SK-N-SH (cell line): ENCODE results near the gene LANCL2. TPM values are rescaled to one million over a fixed set of nuclear protein-coding genes. Genes with fewer than 3 reads are reported as not detected.
A peak's percentile ranks its signal among the peaks of the same experiment; 100 is the strongest.

ENCODE experiments used
- CTCF ChIA-PET: fragments of 300-600, 350-600 bp; formaldehyde crosslinking; extraction: SDS; loops from one replicate; lab custom pipeline; 2021; lab: Yijun Ruan, JAX
- POLR2A ChIA-PET: fragments of 350-600 bp; sonication (Branson Sonifier 250); formaldehyde crosslinking; extraction: SDS; loops from one replicate; lab custom pipeline; 2020; ENCODE audit warnings: antibody characterized with exemption, inconsistent platforms; lab: Yijun Ruan, JAX
- DNase-seq: peaks from one replicate; pipeline ENCODE4 v3.0.0; 2012
- H2AFZ ChIP-seq: fragments of 200-600 bp; sonication (generic); 2 replicates; pipeline ENCODE4 v1.8.1; 2016; ENCODE audit warnings: antibody characterized with exemption, mild to moderate bottlenecking, low read depth
- H3F3A ChIP-seq: fragments of 200-600 bp; sonication (generic); replicated peaks from 2 replicates; pipeline ENCODE3; 2016; ENCODE audit warnings: antibody characterized with exemption, mild to moderate bottlenecking; ENCODE audit not compliant: insufficient read depth
- H3K27ac ChIP-seq, 2 experiments: fragments of 200-500 bp in 1 of 2; fragments of 200-600 bp in 1 of 2; sonication (Bioruptor generic) in 1 of 2; sonication (generic), shearing (Covaris generic) in 1 of 2; 2 replicates each; pipeline versions ENCODE4 v1.5.1 to v1.6.1; 2014 to 2016; ENCODE audit warnings: low read depth in 2 of 2, inconsistent platforms in 1 of 2, low read length in 1 of 2, mild to moderate bottlenecking in 1 of 2, mixed read lengths in 1 of 2
- H3K27me3 ChIP-seq: fragments of 200-600 bp; sonication (generic), shearing (Covaris generic); 2 replicates; pipeline ENCODE4 v1.6.1; 2016; ENCODE audit warnings: mixed run types; ENCODE audit not compliant: insufficient read depth
- H3K36me3 ChIP-seq, 2 experiments: fragments of 200-500 bp in 1 of 2; fragments of 200-600 bp in 1 of 2; sonication (Bioruptor generic) in 1 of 2; sonication (generic) in 1 of 2; replicated peaks in 1 of 2; 2 replicates each; pipeline versions ENCODE3 to v1.5.1; 2014 to 2016; ENCODE audit warnings: low read length in 1 of 2, mild to moderate bottlenecking in 1 of 2; ENCODE audit not compliant: insufficient read depth in 2 of 2, control insufficient read depth in 1 of 2
- H3K4me1 ChIP-seq, 2 experiments: fragments of 200-500 bp in 1 of 2; fragments of 200-600 bp in 1 of 2; sonication (Bioruptor generic) in 1 of 2; sonication (generic), shearing (Covaris generic) in 1 of 2; 2 replicates each; pipeline versions ENCODE4 v1.5.1 to v1.6.1; 2014 to 2016; ENCODE audit warnings: low read depth in 1 of 2, low read length in 1 of 2, mixed run types in 1 of 2; ENCODE audit not compliant: insufficient read depth in 2 of 2, control insufficient read depth in 1 of 2
- H3K4me2 ChIP-seq: fragments of 200-600 bp; sonication (generic), shearing (Covaris generic); 2 replicates; pipeline ENCODE4 v1.6.1; 2017; ENCODE audit warnings: mixed run types
- H3K4me3 ChIP-seq, 2 experiments: fragments of 200-500 bp in 1 of 2; fragments of 200-600 bp in 1 of 2; sonication (Bioruptor generic) in 1 of 2; sonication (generic), shearing (Covaris generic) in 1 of 2; 2 replicates each; pipeline versions ENCODE4 v1.5.1 to v1.8.1; 2014 to 2016; ENCODE audit warnings: low read depth in 2 of 2, inconsistent platforms in 1 of 2, low read length in 1 of 2, mild to moderate bottlenecking in 1 of 2, mixed read lengths in 1 of 2, moderate library complexity in 1 of 2
- H3K79me2 ChIP-seq: fragments of 200-600 bp; sonication (generic); 2 replicates; pipeline ENCODE4 v1.8.1; 2017; ENCODE audit warnings: mild to moderate bottlenecking; ENCODE audit not compliant: insufficient read depth
- H3K9ac ChIP-seq: fragments of 200-600 bp; sonication (generic); 2 replicates; pipeline ENCODE4 v1.6.1; 2017; ENCODE audit warnings: mixed run types
- H3K9me2 ChIP-seq: fragments of 200-600 bp; sonication (generic); 2 replicates; pipeline ENCODE4 v1.6.1; 2017; ENCODE audit warnings: mixed run types
- H3K9me3 ChIP-seq: fragments of 200-600 bp; sonication (generic); 2 replicates; pipeline ENCODE4 v1.6.1; 2017; ENCODE audit warnings: mixed run types, mild to moderate bottlenecking, moderate library complexity
- H4K20me1 ChIP-seq: fragments of 200-600 bp; sonication (generic); 2 replicates; pipeline ENCODE4 v1.6.1; 2017; ENCODE audit warnings: mild to moderate bottlenecking, mixed run types; ENCODE audit not compliant: insufficient read depth
- CTCF ChIP-seq: fragments of 200-600 bp; sonication (generic); IDR thresholded peaks from 2 replicates; pipeline ENCODE4 v1.6.1; 2017; ENCODE audit warnings: antibody characterized with exemption, mild to moderate bottlenecking, moderate library complexity
- ELF1 ChIP-seq: IDR thresholded peaks from 2 replicates; pipeline ENCODE4 v1.4.0; 2012
- EP300 ChIP-seq, 2 experiments: IDR thresholded peaks; 2 replicates each; pipeline versions ENCODE4 v1.4.0 to v1.6.1; 2012; ENCODE audit warnings: borderline replicate concordance in 1 of 2, low read depth in 1 of 2, low read length in 1 of 2
- FOSL2 ChIP-seq: IDR thresholded peaks from 2 replicates; pipeline ENCODE4 v1.4.0; 2012; ENCODE audit warnings: low read depth, mild to moderate bottlenecking, moderate library complexity, borderline replicate concordance
- FOXM1 ChIP-seq: IDR thresholded peaks from 2 replicates; pipeline ENCODE4 v1.4.0; 2012; ENCODE audit warnings: low read depth, mild to moderate bottlenecking
- GATA2 ChIP-seq: sonication (generic); formaldehyde crosslinking; IDR thresholded peaks from 2 replicates; pipeline ENCODE4 v1.5.0; 2020; ENCODE audit warnings: mild to moderate bottlenecking, missing genetic modification reagents
- MEF2A ChIP-seq: IDR thresholded peaks from 2 replicates; pipeline ENCODE4 v1.4.0; 2012; ENCODE audit warnings: low read depth, borderline replicate concordance
- MXI1 ChIP-seq: IDR thresholded peaks from 2 replicates; pipeline ENCODE4 v1.6.1; 2012; ENCODE audit warnings: mild to moderate bottlenecking, low read depth, low read length, improper control_type of control experiment
- NFIC ChIP-seq: IDR thresholded peaks from 2 replicates; pipeline ENCODE4 v1.4.0; 2012; ENCODE audit warnings: borderline replicate concordance
- NRF1 ChIP-seq: IDR thresholded peaks from 2 replicates; pipeline ENCODE4 v1.6.1; 2012; ENCODE audit warnings: low read depth, mild to moderate bottlenecking, low read length
- POLR2AphosphoS5 ChIP-seq: IDR thresholded peaks from 2 replicates; pipeline ENCODE4 v1.6.1; 2012; ENCODE audit warnings: low read depth, low read length
- RCOR1 ChIP-seq: fragments of 150-350 bp; IDR thresholded peaks from 2 replicates; pipeline ENCODE4 v1.6.1; 2017; ENCODE audit warnings: antibody characterized with exemption, low read length
- REST ChIP-seq: IDR thresholded peaks from 2 replicates; pipeline ENCODE4 v1.6.1; 2012; ENCODE audit warnings: mild to moderate bottlenecking, low read depth, low read length, moderate library complexity
- RFX5 ChIP-seq: IDR thresholded peaks from 2 replicates; pipeline ENCODE4 v1.6.1; 2012; ENCODE audit warnings: mild to moderate bottlenecking, improper control_type of control experiment, low read length
- SIN3A ChIP-seq: IDR thresholded peaks from 2 replicates; pipeline ENCODE4 v1.6.1; 2012; ENCODE audit warnings: low read depth, mild to moderate bottlenecking, low read length, moderate library complexity, borderline replicate concordance
- TCF12 ChIP-seq: IDR thresholded peaks from 2 replicates; pipeline ENCODE4 v1.4.0; 2012
- USF2 ChIP-seq: fragments of 150-350 bp; IDR thresholded peaks from 2 replicates; pipeline ENCODE4 v1.6.1; 2017; ENCODE audit warnings: antibody characterized with exemption, low read length, low read depth, borderline replicate concordance
- WGBS: methylation state at CpG from one replicate; pipeline ENCODE4 v1.1.6; 2017; ENCODE audit warnings: low lambda C conversion rate; 5-methylcytosine and 5-hydroxymethylcytosine counted together
- polyA plus RNA-seq, 3 experiments: library from polyadenylated mRNA; depleted of rRNA; stranded (reverse); fragments of >200 nt; gene quantifications; 2 replicates each; pipeline ENCODE4 v1.2.3, GENCODE V29; 2012

The LANCL2 gene
- polyA plus RNA-seq, 1 of the 3 experiments (the other 2 are of a cell fraction), result 36.7 TPM

- TF ChIP-seq FOSL2, result no peak
- no peak for TF ChIP-seq MEF2A
- TF ChIP-seq TCF12, result no peak
- TF ChIP-seq GATA2 (CRISPR knock-in tag), result no peak
- peak; percentile 67 for TF ChIP-seq CTCF
- TF ChIP-seq SIN3A, result no peak
- TF ChIP-seq USF2, result no peak
- TF ChIP-seq NRF1, result no peak
Measured at GRCh38 chr7:55432939-55433784, 68.0 kb downstream of the LANCL2 start (continued).

GRCh38 chr7:55435466-55435865 is 70.3 kb downstream of the LANCL2 start:
- Histone ChIP-seq H3K36me3 (peaks cover 0 to 16% of the 10 kb centered on the region in 2 experiments), H3K9me2 (no peaks in the 10 kb centered on the region), H3K79me2 (no peaks in the 10 kb centered on the region), H3K27me3 (no peaks in the 10 kb centered on the region), H4K20me1 (no peaks in the 10 kb centered on the region), H3K4me3 (no peak overlapping the region), H3F3A (no peaks in the 10 kb centered on the region), H3K4me2 (no peak overlapping the region)
- POLR2A ChIA-PET, result no interaction called here
- CTCF ChIA-PET, result interaction anchor here (0.7 to 2.8 kb wide), 6 partner anchors 20 to 180 kb away, joined by 3 to 6 read pairs (median 4); no protein-coding TSS in a partner anchor
- DNase-seq, result no peak
- no peak for TF ChIP-seq FOXM1
- TF ChIP-seq MXI1, result no peak
- TF ChIP-seq POLR2AphosphoS5, result no peak
- no peak for TF ChIP-seq MEF2A
- no peak for TF ChIP-seq EP300 (IDR thresholded peaks at IDR 0.05; ENCODE audit: borderline replicate concordance in 1 of 2, low read depth in 1 of 2, low read length in 1 of 2)
- TF ChIP-seq REST, result no peak
- TF ChIP-seq RCOR1, result no peak
- no peak for TF ChIP-seq RFX5
- no peak for TF ChIP-seq ELF1
- no peak for TF ChIP-seq NFIC
- no peak for TF ChIP-seq SIN3A
- TF ChIP-seq, all 33 proteins: peak for 0
- 88% methylated on average over 3 of the region's 10 CpGs for WGBS
- Histone ChIP-seq H3K9ac (no peak overlapping the region), H2AFZ (no peak overlapping the region), H3K4me1 (peaks cover 10 to 22% of the 10 kb centered on the region in 2 experiments; a peak in 3 of 4 replicates), H3K27ac (no peak overlapping the region), H3K9me3 (no peaks in the 10 kb centered on the region)
